Non-pigmented ciliary epithelial cell (primary cell): ENCODE data around the gene FLNC.

Experiments
- DNase-seq: peaks from one replicate; pipeline ENCODE4 v3.0.0-alpha.2; 2010; ENCODE audit warnings: low read depth

The FLNC gene

GRCh38 chr7:128830231-128831177, at the start of gene FLNC:
Gene FLNC, plus strand, starts transcription at chr7:128830406. Its CDS starts 232 bp downstream, at chr7:128830638.
- no peak for DNase-seq

- DNase-seq: no peak
Measured at GRCh38 chr7:128781126-128781525, 49.1 kb upstream of the FLNC start.

GRCh38 chr7:128781851-128782250, 48.4 kb upstream of the FLNC start:
- DNase-seq: no peak

GRCh38 chr7:128783143-128783861, 46.9 kb upstream of the FLNC start:
- DNase-seq: peak; percentile 53

GRCh38 chr7:128785738-128786137, 44.5 kb upstream of the FLNC start:
- no peak for DNase-seq

- no peak for DNase-seq
Measured at GRCh38 chr7:128788446-128789412, 41.5 kb upstream of the FLNC start.

GRCh38 chr7:128790315-128791041, 39.7 kb upstream of the FLNC start:
- no peak for DNase-seq

- no peak for DNase-seq
Measured at GRCh38 chr7:128791121-128791971, 38.9 kb upstream of the FLNC start, which contains the start of gene CCDC136. Gene CCDC136, plus strand, starts transcription at chr7:128791968. Its CDS starts 444 bp downstream, at chr7:128792412.

GRCh38 chr7:128791972-128792327, 38.3 kb upstream of the FLNC start:
- DNase-seq: no peak

GRCh38 chr7:128792471-128793180, 37.6 kb upstream of the FLNC start:
- DNase-seq: no peak

- DNase-seq: no peak
Measured at GRCh38 chr7:128793181-128793547, 37.0 kb upstream of the FLNC start.

- DNase-seq: no peak
Measured at GRCh38 chr7:128794020-128794419, 36.2 kb upstream of the FLNC start.

- DNase-seq: no peak
Measured at GRCh38 chr7:128794436-128794835, 35.8 kb upstream of the FLNC start.

- no peak for DNase-seq
Measured at GRCh38 chr7:128795129-128795528, 35.1 kb upstream of the FLNC start.

- peak; percentile 24 for DNase-seq
Measured at GRCh38 chr7:128796327-128796726, 33.9 kb upstream of the FLNC start.

- no peak for DNase-seq
Measured at GRCh38 chr7:128799451-128799850, 30.8 kb upstream of the FLNC start.

GRCh38 chr7:128800567-128800966, 29.6 kb upstream of the FLNC start:
- no peak for DNase-seq

- no peak for DNase-seq
Measured at GRCh38 chr7:128801003-128801402, 29.2 kb upstream of the FLNC start.

GRCh38 chr7:128801667-128802418, 28.4 kb upstream of the FLNC start:
- no peak for DNase-seq
